GM12864 (cell line): Measurements from ENCODE around the gene ADAMTS2.

ENCODE experiments used
- DNase-seq: peaks from one replicate; pipeline ENCODE4 v3.0.0-alpha.2; 2011; ENCODE audit warnings: low read depth
- H3K4me3 ChIP-seq: 2 replicates; pipeline ENCODE4 v1.5.1; 2011; ENCODE audit warnings: mild to moderate bottlenecking, low read depth, low read length, control low read depth
- TF ChIP-seq, protein P1 (sequence below): IDR thresholded peaks from 2 replicates; pipeline ENCODE4 v1.5.1; 2011; ENCODE audit warnings: low read depth, mild to moderate bottlenecking, moderate library complexity, low read length, control low read depth, inconsistent platforms; ENCODE audit errors: missing control alignments

Gene ADAMTS2

GRCh38 chr5:179345433-179346321 is at the start of gene ADAMTS2:
Gene ADAMTS2, minus strand, starts transcription at chr5:179345461. Its CDS starts 133 bp downstream, at chr5:179345328.
- TF ChIP-seq, protein P1, sequence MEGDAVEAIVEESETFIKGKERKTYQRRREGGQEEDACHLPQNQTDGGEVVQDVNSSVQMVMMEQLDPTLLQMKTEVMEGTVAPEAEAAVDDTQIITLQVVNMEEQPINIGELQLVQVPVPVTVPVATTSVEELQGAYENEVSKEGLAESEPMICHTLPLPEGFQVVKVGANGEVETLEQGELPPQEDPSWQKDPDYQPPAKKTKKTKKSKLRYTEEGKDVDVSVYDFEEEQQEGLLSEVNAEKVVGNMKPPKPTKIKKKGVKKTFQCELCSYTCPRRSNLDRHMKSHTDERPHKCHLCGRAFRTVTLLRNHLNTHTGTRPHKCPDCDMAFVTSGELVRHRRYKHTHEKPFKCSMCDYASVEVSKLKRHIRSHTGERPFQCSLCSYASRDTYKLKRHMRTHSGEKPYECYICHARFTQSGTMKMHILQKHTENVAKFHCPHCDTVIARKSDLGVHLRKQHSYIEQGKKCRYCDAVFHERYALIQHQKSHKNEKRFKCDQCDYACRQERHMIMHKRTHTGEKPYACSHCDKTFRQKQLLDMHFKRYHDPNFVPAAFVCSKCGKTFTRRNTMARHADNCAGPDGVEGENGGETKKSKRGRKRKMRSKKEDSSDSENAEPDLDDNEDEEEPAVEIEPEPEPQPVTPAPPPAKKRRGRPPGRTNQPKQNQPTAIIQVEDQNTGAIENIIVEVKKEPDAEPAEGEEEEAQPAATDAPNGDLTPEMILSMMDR = no peak
- no peak within 1 kb of the TSS for H3K4me3 ChIP-seq
- DNase-seq = no peak

- no peak overlapping the region for H3K4me3 ChIP-seq
- DNase-seq = no peak
- TF ChIP-seq, protein P1 = no peak
Measured at GRCh38 chr5:179393078-179393477, 47.8 kb upstream of the ADAMTS2 start.

GRCh38 chr5:179387151-179388110 is 42.2 kb upstream of the ADAMTS2 start:
- TF ChIP-seq, protein P1 = no peak
- no peak for DNase-seq
- no peak overlapping the region for H3K4me3 ChIP-seq

GRCh38 chr5:179385914-179386313 is 40.7 kb upstream of the ADAMTS2 start:
- TF ChIP-seq, protein P1 = no peak
- DNase-seq = no peak

GRCh38 chr5:179382486-179382885 is 37.2 kb upstream of the ADAMTS2 start:
- no peak for DNase-seq
- TF ChIP-seq, protein P1 = no peak
- H3K4me3 ChIP-seq = no peak overlapping the region

More at GRCh38 chr5:179385914-179386313, 40.7 kb upstream of the ADAMTS2 start:
- no peak overlapping the region for H3K4me3 ChIP-seq

GRCh38 chr5:179381691-179382090 is 36.4 kb upstream of the ADAMTS2 start:
- TF ChIP-seq, protein P1 = no peak
- DNase-seq = no peak
- H3K4me3 ChIP-seq = no peak overlapping the region
